Activated T-helper 1 cell treated with Interleukin-2 at 50 U/mL for 16 hours (primary cell): ENCODE measurements around the gene EIF4G3.
"Not testable (repeated sequence)": the region's sequence is repeated elsewhere in the genome, so short reads cannot be mapped to it uniquely, and the experiment has no call there.

Experiments
- DNase-seq: peaks from one replicate; pipeline ENCODE4 v3.0.0-alpha.2; 2020; ENCODE audit warnings: low read depth

The EIF4G3 gene

DNA sequence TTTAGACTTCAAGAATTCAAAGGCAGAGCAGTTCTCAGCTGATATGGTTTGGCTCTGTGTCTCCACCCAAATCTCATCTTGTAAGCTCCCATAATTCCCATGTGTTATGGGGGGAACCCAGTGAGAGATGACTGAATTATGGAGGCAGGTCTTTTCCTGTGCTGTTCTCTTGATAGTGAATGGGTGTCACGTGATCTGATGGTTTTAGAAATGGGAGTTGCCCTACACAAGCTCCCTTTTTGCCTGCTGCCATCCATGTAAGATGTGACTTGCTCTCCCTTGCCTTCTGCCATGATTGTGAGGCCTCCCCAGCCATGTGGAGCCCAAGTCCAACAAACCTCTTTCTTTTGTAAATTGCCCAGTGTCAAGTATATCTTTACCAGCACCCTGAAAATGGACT, 146.5 kb downstream of the EIF4G3 start:
- no peak for DNase-seq

DNA sequence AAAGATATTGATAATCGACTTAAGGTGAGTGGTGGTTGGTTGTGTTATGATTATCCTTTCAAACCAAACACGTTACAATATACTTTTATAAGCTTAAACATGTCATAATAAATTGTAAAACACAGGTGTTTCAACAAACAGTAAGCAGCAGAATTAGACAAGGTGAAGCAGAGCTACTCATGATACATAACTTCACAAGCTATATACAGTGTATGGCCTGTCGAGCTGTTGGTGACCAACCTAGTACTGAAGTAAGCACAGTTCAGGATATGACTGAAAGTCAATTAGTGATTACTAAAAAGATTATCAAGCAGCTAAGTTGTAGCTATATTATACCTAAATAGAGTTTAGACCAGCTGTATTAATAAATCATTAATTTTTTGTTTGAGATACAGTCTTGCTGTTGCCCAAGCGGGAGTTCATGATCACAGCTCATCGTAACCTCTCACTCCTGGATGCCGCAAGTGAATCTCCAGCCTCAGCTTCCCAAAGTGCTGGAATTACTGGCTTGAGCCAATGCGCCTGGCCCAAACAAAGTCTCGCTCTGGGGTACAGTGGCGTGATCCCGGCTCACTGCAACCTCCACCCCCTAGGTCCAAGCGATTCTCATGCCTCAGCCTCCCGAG, 148.1 kb downstream of the EIF4G3 start:
- no peak for DNase-seq

DNA sequence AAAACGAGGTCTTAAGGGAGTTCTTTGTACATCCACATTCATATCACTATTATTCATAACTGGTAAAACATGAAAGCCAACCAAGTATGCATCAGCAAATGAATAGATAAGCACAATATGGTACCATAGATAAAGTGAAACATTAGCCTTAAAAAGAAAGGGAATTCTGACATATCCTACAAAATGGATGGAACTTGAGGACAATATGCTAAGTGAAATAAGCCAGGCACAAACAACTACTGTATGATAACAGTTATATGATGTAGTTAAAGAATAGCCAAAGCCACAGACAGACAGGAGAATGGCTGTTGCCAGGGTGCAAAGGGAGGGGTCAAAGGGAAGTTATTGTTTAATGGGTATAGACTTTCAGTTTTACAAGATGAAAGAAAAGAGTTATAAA, 148.9 kb downstream of the EIF4G3 start:
- no peak for DNase-seq

DNA sequence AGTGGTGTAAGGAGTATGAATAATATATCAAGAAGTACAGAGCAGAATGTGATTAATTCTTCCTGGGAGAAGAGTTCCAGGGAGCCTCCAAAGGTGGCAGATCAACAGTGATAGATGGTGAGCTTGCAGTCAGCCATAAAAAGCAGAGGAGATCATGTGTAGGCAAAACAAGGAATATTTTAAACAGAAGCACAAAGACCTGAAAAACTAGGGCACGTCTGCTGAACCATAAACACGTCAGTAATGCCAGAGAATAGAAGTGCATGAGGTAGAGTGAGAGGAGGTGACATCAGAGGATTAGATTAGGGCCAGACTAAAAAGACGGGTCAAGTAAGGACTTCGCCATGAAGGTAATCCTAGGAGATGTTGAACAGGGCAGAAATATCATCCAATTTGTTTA, 151.8 kb downstream of the EIF4G3 start:
- DNase-seq: no peak

DNA sequence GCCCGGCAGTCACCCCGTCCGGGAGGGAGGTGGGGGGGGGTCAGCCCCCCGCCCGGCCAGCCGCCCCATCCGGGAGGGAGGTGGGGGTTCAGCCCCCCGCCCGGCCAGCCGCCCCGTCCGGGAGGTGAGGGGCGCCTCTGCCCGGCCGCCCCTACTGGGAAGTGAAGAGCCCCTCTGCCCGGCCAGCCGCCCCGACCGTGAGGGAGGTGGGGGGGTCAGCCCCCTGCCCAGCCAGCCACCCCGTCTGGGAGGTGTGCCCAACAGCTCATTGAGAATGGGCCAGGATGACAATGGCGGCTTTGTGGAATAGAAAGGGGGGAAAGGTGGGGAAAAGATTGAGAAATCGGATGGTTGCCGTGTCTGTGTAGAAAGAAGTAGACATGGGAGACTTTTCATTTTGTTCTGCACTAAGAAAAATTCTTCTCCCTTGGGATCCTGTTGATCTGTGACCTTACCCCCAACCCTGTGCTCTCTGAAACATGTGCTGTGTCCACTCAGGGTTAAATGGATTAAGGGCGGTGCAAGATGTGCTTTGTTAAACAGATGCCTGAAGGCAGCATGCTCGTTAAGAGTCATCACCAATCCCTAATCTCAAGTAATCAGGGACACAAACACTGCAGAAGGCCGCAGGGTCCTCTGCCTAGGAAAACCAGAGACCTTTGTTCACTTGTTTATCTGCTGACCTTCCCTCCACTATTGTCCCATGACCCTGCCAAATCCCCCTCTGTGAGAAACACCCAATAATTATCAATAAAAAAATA, 152.4 kb downstream of the EIF4G3 start:
- DNase-seq: not testable (repeated sequence)

DNA sequence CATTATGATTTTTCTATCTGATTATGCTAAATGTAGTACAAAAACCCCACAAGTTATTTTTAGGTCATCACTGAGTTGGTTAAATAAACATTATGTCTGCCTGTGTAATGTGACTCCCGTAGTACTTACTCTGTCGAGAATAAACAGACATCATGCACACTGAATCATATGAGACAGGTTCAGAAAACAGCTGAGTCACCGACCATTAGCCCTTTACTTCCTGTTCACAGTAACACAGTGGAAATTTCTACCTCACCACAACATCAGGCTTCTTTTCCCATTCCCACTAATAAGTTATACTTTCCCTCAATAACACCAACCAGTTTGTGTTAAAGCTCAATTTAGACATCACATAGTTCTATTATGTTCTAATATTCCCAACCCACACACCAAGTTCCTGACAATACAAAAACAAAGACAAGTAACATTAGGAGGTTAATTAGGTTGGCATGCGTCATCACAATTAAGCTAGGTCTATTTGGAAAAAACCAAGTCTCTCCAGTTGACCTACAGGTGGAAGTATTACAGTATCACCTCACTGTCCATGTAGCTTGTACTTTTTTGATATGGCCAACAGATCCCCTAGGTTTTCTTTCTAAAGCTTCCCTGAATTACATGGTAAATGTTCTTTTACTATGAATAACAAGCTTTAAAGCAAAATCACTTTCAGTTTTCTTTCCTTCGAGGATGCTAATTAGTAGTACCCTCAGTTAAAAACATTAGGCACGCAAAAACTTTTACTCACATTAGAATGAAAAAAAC, 154.2 kb downstream of the EIF4G3 start:
- no peak for DNase-seq

DNA sequence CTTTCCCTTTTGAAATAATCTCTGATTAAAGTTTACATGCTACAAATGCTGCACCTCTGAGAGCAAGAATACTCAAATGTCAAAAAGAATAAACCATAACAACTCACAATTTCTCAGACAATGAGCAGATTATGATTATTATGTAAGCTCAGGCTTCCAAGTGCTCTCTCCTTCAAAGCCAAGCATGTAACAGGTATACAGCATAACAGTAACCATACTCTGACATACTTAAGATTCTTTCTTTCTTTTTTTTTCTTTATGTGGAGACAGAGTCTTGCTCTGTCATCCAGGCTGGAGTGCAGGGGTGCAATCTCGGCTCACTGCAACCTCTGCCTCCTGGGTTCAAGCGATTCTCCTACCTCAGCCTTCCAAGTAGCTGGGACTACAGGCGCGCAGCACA, 155.4 kb downstream of the EIF4G3 start:
- DNase-seq: no peak

DNA sequence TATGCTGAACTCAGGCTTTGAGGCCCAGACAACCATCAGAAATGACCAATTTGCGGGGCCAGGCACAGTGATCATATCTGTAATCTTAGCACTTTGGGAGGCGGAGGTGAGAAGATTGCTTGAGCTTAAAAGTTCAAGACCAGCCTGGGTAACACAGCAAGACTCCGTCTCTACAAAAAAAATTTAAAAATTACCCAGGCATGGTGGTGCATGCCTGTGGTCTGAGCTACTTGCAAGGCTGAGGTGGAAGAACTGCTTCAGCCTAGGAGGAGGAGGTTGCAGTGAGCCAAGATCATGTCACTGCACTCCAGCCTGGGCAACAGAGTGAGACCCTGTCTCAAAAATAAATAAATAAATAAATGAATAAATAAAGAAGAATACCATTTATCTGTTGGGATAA, 156.5 kb downstream of the EIF4G3 start:
- DNase-seq: no peak

DNA sequence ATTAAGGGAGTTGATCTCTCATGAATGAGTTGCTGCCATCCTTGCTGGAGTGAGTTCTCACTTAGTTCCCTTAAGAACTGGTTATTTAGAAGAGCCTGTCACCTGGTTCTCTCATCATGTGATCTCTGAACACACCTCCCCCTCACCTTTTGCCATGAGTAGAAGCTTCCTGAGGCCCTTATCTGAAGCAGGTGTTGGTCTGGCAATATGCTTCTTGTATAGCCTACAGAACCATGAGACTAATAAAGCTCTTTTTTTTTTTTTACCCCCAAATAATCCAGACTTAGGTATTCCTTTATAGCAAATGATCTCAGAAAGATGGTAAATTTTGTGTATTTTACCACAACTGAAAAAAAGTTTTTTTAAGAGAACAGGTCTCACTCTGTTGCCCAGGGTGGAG, 158.0 kb downstream of the EIF4G3 start:
- DNase-seq: no peak

DNA sequence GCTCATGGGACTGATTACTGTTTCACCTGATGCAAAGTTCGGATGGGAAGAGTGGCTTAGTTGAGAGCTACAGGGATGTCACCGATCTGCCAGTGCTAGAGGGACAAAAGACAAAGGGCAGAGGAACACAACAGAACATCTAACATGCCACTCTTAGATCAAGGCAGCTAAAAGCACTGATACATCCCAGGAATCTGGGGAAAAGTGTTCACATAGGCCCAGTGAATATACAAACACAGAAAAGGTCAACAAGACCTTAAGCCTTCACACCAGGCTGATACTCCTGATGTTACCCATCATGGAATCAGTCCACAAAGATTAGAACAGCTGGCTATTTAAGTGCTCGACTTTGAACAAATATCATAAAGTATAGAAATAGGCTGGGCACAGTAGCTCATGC, 163.2 kb downstream of the EIF4G3 start:
- DNase-seq: no peak

DNA sequence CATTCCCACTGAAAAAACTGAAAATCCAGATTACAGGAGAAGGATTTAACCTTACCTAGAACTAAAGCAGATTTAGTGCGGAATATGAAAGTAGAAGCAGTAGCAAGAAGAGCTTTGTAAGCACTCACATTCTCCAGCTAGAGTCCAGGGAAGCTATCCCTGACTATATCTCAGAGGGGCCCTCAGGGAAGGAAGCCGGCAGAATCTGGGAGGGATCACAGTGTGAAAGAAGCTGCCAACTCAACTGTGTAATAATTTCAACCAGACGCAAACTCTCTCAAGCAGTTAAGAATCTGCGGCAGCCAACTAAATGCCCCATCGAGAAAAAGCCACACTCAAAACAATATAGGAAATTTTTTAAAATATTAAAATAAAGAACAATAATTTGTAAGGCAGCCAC, 163.8 kb downstream of the EIF4G3 start:
- no peak for DNase-seq

DNA sequence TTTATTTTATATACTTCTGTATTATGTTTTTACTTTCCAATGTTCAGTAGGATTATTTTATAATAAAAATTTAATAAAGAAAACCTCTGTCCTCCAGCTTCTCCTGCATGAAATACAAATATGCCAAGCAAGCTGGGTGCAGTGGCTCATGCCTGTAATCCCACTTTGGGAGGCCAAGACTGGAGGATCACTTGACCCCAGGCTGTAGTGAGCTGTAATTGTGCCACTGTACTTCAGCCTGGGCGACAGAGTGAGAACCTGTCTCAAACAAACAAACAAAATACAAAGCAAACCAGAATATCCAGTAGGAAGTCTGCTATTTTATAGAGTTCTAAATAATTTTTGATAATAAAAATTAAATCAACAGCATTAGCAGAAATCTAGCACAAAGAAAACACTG, 168.8 kb downstream of the EIF4G3 start:
- no peak for DNase-seq

DNA sequence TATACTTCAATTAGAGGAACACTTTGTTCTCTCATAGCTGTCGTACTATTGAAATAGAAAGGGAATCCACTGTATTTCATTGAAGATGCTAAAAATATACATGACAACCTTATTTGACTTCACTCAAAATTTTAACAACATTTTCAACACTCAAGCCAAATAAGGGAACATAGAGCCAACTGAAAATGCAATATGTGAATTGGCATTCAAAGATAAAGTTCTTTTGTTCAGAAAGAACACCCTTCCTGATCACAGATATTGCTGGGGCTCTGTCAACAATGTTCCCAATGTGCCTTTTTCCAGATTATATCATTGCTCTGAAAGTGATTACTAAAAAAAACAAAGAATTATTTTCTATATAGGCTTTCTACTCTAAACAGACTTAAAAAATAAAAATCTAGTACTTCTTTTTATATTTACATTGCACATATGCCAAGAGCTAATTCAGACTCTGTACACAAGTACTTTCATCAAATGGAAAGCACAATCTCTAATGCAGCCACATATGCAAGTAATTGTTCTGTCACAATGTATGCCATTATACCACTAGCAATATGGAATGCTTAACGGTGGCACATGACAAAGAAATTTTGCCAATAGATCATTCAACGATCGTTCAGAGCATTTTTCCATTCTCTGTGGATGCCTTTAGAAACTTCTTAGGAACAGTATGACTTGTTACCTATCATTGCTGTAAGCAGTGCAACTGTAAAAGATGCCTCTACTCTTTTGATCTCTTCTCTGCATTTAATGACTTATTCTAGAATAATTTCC, 171.0 kb downstream of the EIF4G3 start:
- no peak for DNase-seq

DNA sequence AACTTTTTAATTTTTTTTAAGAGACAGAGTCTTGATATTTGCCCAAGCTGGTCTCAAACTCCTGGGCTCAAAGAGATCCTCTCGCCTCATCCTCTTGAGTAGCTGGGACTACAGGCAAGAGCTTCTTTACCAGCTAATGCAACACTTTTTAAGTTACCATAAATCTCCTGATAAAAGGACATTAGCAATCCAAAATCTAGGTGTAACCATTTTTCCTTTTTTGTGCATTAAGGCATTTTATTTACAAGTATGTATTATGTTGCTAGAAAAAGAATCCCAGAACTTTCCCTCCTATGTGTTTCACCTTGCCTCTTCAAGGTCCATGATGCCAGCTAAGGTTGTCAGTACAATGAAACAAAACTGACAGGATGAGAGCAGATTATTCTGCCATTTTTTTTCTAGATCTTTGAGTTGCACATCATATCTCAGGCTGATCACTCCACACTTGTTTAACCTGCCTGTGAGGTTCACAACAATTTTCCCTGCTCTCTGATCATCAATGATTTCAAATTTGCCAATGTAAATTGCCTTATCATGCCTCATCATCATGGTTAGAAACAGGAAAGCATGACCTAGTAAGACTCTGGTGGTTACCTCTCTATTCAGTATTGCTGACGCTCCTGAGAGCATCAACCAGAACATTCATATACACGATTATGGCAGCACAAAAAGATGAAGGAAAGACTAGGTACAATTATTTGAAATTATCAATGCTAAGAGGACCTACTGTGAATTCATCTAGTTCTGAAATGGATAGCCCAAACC, 173.2 kb downstream of the EIF4G3 start:
- no peak for DNase-seq

DNA sequence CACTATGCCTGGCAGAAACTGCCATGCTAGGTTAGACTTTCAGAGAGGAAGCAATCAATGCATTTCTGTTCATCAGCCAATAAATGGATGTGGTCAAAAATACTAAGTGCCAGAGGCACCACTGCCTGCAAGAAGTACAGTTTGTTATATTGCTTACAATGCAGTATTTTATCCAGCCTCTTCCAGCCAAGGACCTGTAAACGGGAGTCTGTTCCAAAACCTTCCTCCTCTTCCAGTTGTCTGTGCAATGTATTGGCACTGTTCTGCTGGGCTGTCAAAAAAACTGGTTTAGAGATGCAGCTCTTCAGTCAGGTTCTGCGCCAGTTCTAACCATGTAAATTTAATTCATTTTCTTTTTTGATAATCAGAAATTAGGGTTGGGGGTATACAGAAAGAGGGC, 175.7 kb downstream of the EIF4G3 start:
- DNase-seq: no peak

DNA sequence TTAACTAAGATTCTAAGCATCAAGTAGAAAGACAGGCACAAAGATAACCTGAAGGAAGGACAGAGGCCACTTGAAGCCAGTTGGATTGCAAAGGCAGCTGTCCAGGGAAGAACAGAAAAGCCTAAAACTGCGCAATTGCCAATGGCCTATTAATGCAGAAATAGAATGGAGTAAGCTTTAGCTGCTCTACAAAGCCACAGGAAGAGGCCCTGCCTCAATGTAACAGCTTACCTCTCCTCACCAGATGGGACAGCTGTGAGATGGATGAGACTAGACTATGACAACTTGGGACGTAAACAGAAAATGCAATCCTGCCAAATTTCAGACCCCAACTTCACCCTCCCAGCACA, 176.5 kb downstream of the EIF4G3 start:
- no peak for DNase-seq

DNA sequence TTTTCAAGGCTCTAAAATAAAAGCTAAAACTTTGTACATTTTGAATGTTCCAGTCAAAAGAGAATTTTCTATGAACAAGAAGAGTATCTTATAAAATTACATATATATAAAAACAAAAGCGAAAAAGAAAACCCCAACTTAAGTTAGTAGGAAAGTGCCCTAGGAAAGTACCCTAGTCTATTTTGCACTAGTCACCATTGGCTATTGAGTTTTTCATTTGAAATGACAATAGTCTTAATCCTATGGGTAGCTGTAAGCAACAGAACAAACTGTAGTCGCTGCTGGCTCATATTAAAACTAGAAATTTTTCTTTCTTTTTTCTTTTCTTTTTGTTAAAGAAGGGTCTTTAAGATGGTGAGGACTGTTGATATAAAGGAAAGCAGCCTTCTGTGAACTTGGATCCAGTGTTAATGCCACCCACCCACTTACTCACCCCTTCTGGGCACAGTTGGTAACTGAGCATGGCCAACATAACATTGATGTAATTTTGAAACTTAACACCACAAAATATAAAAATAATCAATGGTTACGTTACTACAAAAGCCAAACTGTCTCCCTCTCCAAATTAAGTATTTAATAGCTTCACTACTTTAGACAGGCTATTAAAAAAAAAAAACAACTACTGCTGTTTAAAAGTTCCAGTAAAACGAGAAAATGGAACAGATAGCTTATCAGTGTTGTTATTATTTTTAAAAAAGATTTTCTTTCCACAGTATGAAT, 177.0 kb downstream of the EIF4G3 start:
- no peak for DNase-seq

DNA sequence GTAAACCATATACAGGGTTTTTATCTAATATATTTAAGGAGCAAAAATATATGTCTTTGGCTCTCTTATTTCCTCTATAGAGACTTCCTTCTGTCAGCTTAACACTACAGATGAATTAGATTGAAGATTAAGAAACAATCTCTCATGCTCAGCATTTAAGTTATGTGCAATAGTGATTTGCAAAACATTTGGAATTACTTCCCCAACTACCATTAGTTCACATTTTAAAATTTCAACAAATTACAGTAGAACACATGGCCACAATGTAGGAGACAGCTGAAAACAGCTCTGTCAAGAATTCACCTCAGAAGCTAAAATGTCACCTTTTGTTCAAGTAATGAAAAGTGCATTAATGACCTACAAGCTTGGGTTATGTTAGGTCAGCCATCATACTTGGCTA, 177.9 kb downstream of the EIF4G3 start:
- no peak for DNase-seq

DNA sequence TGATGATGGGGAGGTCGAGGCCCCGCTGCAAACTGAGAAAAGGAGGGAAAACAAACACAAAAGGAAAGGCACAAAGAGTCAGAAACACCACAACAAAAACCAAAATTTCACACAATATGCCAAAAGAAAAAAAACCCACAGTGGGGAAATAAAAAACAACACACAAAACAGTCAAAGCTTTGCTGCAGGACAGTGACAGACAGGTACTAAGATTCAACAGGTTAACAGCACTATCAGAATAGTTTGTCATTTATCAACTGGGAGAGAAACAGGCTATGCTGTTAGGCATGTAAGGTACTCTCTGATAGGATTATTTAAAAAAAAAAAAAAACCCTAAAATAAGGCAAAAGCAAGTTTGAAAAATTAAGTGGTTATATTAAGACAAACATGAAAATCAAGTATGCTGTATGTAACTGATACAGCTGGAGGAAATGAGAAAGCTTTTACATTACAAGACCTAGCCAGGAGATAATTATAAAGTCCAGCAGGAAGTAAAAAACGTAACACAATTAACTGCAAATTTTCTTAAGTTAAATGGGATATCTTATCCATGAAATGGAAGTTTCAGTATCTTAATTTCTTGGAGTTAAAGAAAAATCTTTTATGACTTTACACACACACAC, 179.0 kb downstream of the EIF4G3 start:
- no peak for DNase-seq

DNA sequence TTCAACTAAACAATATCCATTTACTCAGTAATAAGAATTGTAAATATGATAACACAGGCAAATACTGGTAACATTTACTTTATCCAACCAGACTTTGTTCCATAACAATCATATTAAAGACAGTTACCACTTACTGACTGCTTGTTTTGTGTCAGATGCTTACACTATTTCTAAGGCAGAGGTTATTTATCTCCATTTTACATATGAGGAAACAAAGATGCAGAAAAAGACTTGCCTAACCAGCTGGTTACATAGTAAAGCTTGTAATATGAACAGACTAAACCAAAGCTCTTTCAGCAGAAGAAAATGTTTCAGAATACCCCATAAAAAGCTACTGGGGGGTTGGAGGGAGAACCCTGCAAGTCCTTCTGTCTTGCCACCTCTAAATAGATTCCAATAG, 180.1 kb downstream of the EIF4G3 start:
- no peak for DNase-seq
